WTC11 (cell line): ENCODE data around the gene RUNX2. TPM values are rescaled to one million over a fixed set of nuclear protein-coding genes. Genes with fewer than 3 reads are reported as not detected.

Source experiments
- ATAC-seq: fragments of 200-7000 bp; cut with Tn5 transposase; 2 replicates; pipeline ENCODE4 v1.10.0; 2021; ENCODE audit warnings: mild to moderate bottlenecking, moderate library complexity
- CTCF ChIA-PET: fragments of 300-600 bp; sonication (Branson Sonifier 250); formaldehyde crosslinking; loops from one replicate; lab custom pipeline; 2021; ENCODE audit warnings: antibody characterized with exemption; lab: Charles Lee
- POLR2A ChIA-PET: fragments of 350-600 bp; sonication (Branson Sonifier 250); formaldehyde crosslinking; loops from one replicate; lab custom pipeline; 2021; ENCODE audit warnings: antibody characterized with exemption; lab: Charles Lee
- DNase-seq: peaks from one replicate; pipeline ENCODE4 v3.0.0; 2021; ENCODE audit warnings: low spot score
- H3K27ac Mint-ChIP-seq: 2 replicates; pipeline ENCODE4 v1.8.0; 2021; ENCODE audit warnings: mixed read lengths
- H3K27me3 Mint-ChIP-seq: 2 replicates; pipeline ENCODE4 v1.8.0; 2021; ENCODE audit warnings: low read depth, mild to moderate bottlenecking, moderate library complexity, mixed read lengths
- H3K36me3 Mint-ChIP-seq: 2 replicates; pipeline ENCODE4 v1.8.0; 2021; ENCODE audit warnings: mixed read lengths
- H3K4me1 Mint-ChIP-seq: 2 replicates; pipeline ENCODE4 v1.8.0; 2022; ENCODE audit warnings: mixed read lengths
- H3K4me3 Mint-ChIP-seq: 2 replicates; pipeline ENCODE4 v1.8.0; 2021; ENCODE audit warnings: mild to moderate bottlenecking, moderate library complexity, mixed read lengths
- H3K9me3 Mint-ChIP-seq: 2 replicates; pipeline ENCODE4 v1.8.0; 2021; ENCODE audit warnings: mixed read lengths
- E2F4 ChIP-seq: sonication (generic); formaldehyde crosslinking; IDR thresholded peaks from 2 replicates; pipeline ENCODE4 v1.8.1; 2022; ENCODE audit warnings: low read depth, mild to moderate bottlenecking, moderate library complexity, missing genetic modification reagents, borderline replicate concordance
- E2F5 ChIP-seq: sonication (generic); formaldehyde crosslinking; IDR thresholded peaks from 2 replicates; pipeline ENCODE4 v1.8.1; 2022; ENCODE audit warnings: mild to moderate bottlenecking, moderate library complexity, missing genetic modification reagents
- EMX1 ChIP-seq: fragments of 250-450 bp; sonication (Bioruptor Pico); IDR thresholded peaks from 2 replicates; pipeline ENCODE4 v1.8.0; 2021; ENCODE audit warnings: mild to moderate bottlenecking
- ESRRA ChIP-seq: sonication (generic); formaldehyde crosslinking; IDR thresholded peaks from 2 replicates; pipeline ENCODE4 v1.8.1; 2022; ENCODE audit warnings: mild to moderate bottlenecking, missing genetic modification reagents, borderline replicate concordance
- FOXJ3 ChIP-seq: sonication (generic); formaldehyde crosslinking; IDR thresholded peaks from 2 replicates; pipeline ENCODE4 v1.9.0; 2021; ENCODE audit warnings: missing genetic modification reagents, mild to moderate bottlenecking, borderline replicate concordance
- FOXK1 ChIP-seq: sonication (generic); formaldehyde crosslinking; IDR thresholded peaks from 2 replicates; pipeline ENCODE4 v1.8.0; 2022; ENCODE audit warnings: mild to moderate bottlenecking, moderate library complexity, missing genetic modification reagents
- GRHL2 ChIP-seq: fragments of 250-450 bp; sonication (Bioruptor Pico); IDR thresholded peaks from 2 replicates; pipeline ENCODE4 v1.8.0; 2022; ENCODE audit warnings: mild to moderate bottlenecking, moderate library complexity; ENCODE audit not compliant: insufficient replicate concordance, severe bottlenecking
- MAX ChIP-seq: sonication (generic); formaldehyde crosslinking; IDR thresholded peaks from 2 replicates; pipeline ENCODE4 v1.8.0; 2022; ENCODE audit warnings: mild to moderate bottlenecking, missing genetic modification reagents
- NFE2L1 ChIP-seq: sonication (generic); formaldehyde crosslinking; IDR thresholded peaks from 2 replicates; pipeline ENCODE4 v1.8.1; 2023; ENCODE audit warnings: missing genetic modification reagents
- NR3C1 ChIP-seq: sonication (generic); formaldehyde crosslinking; conservative IDR thresholded peaks from 2 replicates; pipeline ENCODE4 v1.8.1; 2023; ENCODE audit warnings: low read depth, mild to moderate bottlenecking, missing genetic modification reagents
- RELA ChIP-seq: sonication (generic); formaldehyde crosslinking; IDR thresholded peaks from 2 replicates; pipeline ENCODE4 v1.8.1; 2022; ENCODE audit warnings: missing genetic modification reagents, mild to moderate bottlenecking, borderline replicate concordance
- SP1 ChIP-seq: sonication (generic); formaldehyde crosslinking; conservative IDR thresholded peaks from 2 replicates; pipeline ENCODE4 v1.8.1; 2022; ENCODE audit warnings: missing genetic modification reagents
- STAT6 ChIP-seq: sonication (generic); formaldehyde crosslinking; conservative IDR thresholded peaks from 2 replicates; pipeline ENCODE4 v1.8.1; 2023; ENCODE audit warnings: mild to moderate bottlenecking, low read depth, missing genetic modification reagents, moderate library complexity
- ZNF138 ChIP-seq: sonication (generic); formaldehyde crosslinking; conservative IDR thresholded peaks from 2 replicates; pipeline ENCODE4 v1.8.1; 2022; ENCODE audit warnings: mild to moderate bottlenecking, moderate library complexity, missing genetic modification reagents
- ZNF532 ChIP-seq: fragments of 250-450 bp; sonication (Bioruptor Pico); IDR thresholded peaks from 2 replicates; pipeline ENCODE4 v1.9.0; 2021; ENCODE audit warnings: mild to moderate bottlenecking, borderline replicate concordance
- ZSCAN18 ChIP-seq: fragments of 250-450 bp; sonication (Bioruptor Pico); IDR thresholded peaks from 2 replicates; pipeline ENCODE4 v2.1.2; 2022; ENCODE audit warnings: mild to moderate bottlenecking, moderate library complexity
- total RNA-seq: library from RNA; stranded (reverse); gene quantifications from 3 replicates; pipeline ENCODE4 v1.2.3, GENCODE V29; 2021
- TF ChIP-seq, protein P1 (sequence below): sonication (generic); formaldehyde crosslinking; IDR thresholded peaks from 2 replicates; pipeline ENCODE4 v1.8.0; 2022; ENCODE audit warnings: mild to moderate bottlenecking, missing genetic modification reagents
- TF ChIP-seq, protein P2 (sequence below): sonication (generic); formaldehyde crosslinking; IDR thresholded peaks from 2 replicates; pipeline ENCODE4 v1.8.0; 2023; ENCODE audit warnings: missing genetic modification reagents

Gene RUNX2
- total RNA-seq, 1 experiment from 2014 or later: 0.28 TPM

- Mint-ChIP-seq H3K27me3 (peaks cover 97% of the 10 kb centered on the region), H3K36me3 (no peaks in the 10 kb centered on the region), H3K27ac (no peak overlapping the region), H3K4me1 (peaks cover 37% of the 10 kb centered on the region), H3K9me3 (no peaks in the 10 kb centered on the region), H3K4me3 (peak overlapping the region; percentile 92)
- CTCF ChIA-PET: interaction anchor here (1.2 to 1.3 kb wide), 2 partner anchors 80 to 766 kb away, joined by 3 read pairs; no protein-coding TSS in a partner anchor
- DNase-seq (no peak), ATAC-seq (no peak)
- POLR2A ChIA-PET: interaction anchor here (1.4 kb wide), 1 partner anchor 791 kb away, joined by 4 read pairs; no protein-coding TSS in a partner anchor
- TF ChIP-seq ZNF532 (CRISPR knock-in tag) (no peak), E2F4 (CRISPR knock-in tag) (no peak), FOXK1 (no peak), STAT6 (CRISPR knock-in tag) (no peak), EMX1 (no peak), ESRRA (CRISPR knock-in tag) (no peak), SP1 (CRISPR knock-in tag) (no peak), RELA (CRISPR knock-in tag) (no peak), GRHL2 (CRISPR knock-in tag) (no peak), NR3C1 (no peak), ZNF138 (CRISPR knock-in tag) (no peak), E2F5 (CRISPR knock-in tag) (no peak), MAX (CRISPR knock-in tag) (no peak), ZSCAN18 (CRISPR knock-in tag) (no peak), FOXJ3 (no peak), NFE2L1 (CRISPR knock-in tag) (no peak)
- TF ChIP-seq, protein P1, sequence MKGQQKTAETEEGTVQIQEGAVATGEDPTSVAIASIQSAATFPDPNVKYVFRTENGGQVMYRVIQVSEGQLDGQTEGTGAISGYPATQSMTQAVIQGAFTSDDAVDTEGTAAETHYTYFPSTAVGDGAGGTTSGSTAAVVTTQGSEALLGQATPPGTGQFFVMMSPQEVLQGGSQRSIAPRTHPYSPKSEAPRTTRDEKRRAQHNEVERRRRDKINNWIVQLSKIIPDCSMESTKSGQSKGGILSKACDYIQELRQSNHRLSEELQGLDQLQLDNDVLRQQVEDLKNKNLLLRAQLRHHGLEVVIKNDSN (CRISPR knock-in tag): no peak
- TF ChIP-seq, protein P2, sequence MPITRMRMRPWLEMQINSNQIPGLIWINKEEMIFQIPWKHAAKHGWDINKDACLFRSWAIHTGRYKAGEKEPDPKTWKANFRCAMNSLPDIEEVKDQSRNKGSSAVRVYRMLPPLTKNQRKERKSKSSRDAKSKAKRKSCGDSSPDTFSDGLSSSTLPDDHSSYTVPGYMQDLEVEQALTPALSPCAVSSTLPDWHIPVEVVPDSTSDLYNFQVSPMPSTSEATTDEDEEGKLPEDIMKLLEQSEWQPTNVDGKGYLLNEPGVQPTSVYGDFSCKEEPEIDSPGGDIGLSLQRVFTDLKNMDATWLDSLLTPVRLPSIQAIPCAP (CRISPR knock-in tag): no peak
Observed at GRCh38 chr6:45420909-45421708, 93.0 kb downstream of the RUNX2 start.
